Activated naive CD4-positive, alpha-beta T cell treated with anti-CD3 and anti-CD28 coated beads, Interleukin-2, amount 10 ng/mL, durations not matched to agents 7 days and 5 days (primary cell): ENCODE results near the gene N4BP2L2.

Source experiments
- CTCF ChIA-PET: fragments of 350-600 bp; sonication (Branson Sonifier 250); formaldehyde crosslinking; loops from one replicate; lab custom pipeline; 2021; ENCODE audit warnings: antibody characterized with exemption; lab: Charles Lee
- DNase-seq: peaks from one replicate; pipeline ENCODE4 v3.0.0-alpha.2; 2020
- H3K27ac Mint-ChIP-seq: one replicate; pipeline ENCODE4 v1.8.0; 2021; ENCODE audit warnings: mild to moderate bottlenecking, moderate library complexity, mixed read lengths
- H3K27me3 Mint-ChIP-seq: one replicate; pipeline ENCODE4 v1.8.0; 2021; ENCODE audit warnings: mild to moderate bottlenecking, mixed read lengths
- H3K36me3 Mint-ChIP-seq: one replicate; pipeline ENCODE4 v1.8.0; 2021; ENCODE audit warnings: mixed read lengths
- H3K4me1 Mint-ChIP-seq: one replicate; pipeline ENCODE4 v1.8.0; 2021; ENCODE audit warnings: mixed read lengths
- H3K4me3 Mint-ChIP-seq: one replicate; pipeline ENCODE4 v1.8.0; 2021; ENCODE audit warnings: mild to moderate bottlenecking, moderate library complexity, mixed read lengths
- H3K9me3 Mint-ChIP-seq: one replicate; pipeline ENCODE4 v1.8.0; 2021; ENCODE audit warnings: mixed read lengths

N4BP2L2 gene

DNA sequence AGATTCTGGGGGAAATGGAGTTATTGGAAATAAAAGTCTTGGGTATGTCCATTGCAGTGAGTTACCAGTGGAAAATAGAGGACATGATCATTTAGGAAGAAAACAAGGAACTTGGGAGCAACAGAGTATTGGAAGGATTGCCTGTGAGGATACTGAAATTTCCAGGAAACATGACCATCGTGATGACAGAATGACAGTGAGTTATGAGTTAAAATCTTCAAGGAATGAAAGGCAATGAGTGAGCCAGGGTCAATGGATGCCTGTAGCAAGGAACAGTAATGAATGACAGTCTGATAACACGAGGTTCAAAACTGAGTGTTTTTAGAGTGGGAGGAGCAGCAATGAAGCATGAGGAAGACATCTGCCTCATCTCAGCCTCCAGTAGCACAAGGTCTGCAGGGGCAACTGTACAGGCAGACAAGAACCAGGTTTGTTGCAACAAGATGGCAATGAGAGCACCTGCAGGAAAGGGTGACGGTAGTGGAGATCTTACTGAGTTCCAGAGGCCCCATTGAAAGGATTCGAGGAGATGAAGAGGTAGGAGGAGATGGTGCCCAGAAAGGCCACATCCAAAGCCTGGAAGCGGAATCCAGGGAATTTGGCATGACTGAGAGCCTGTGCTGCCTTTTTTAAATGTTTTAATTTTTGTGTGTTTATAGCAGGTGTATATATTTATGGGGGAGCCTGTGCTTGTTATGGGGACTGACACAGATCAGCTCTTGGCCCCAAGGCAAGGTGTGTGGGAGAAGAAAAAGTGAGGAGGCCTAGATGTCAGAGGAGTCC lies 154.6 kb downstream of the N4BP2L2 start:
- peaks cover 4% of the 10 kb centered on the region for H3K4me1 Mint-ChIP-seq
- H3K36me3 Mint-ChIP-seq: peaks cover 13% of the 10 kb centered on the region
- H3K27me3 Mint-ChIP-seq: no peaks in the 10 kb centered on the region
- no peaks in the 10 kb centered on the region for H3K9me3 Mint-ChIP-seq
- H3K4me3 Mint-ChIP-seq: no peak overlapping the region
- no peak for DNase-seq
- H3K27ac Mint-ChIP-seq: no peak overlapping the region
- CTCF ChIA-PET: interaction anchor here (1.0 kb wide), 1 partner anchor 284 kb away, joined by 3 read pairs; no protein-coding TSS in a partner anchor
